GM08714 (cell line): ENCODE measurements around the gene TAMM41.
"Not testable (repeated sequence)": the region's sequence is repeated elsewhere in the genome, so short reads cannot be mapped to it uniquely, and the experiment has no call there.

ENCODE experiments used
- H3K4me3 ChIP-seq: fragments of 200-500 bp; sonication (Bioruptor generic); 2 replicates; pipeline ENCODE4 v1.5.1; 2014; ENCODE audit warnings: mild to moderate bottlenecking, low read length, inconsistent platforms
- ZNF274 ChIP-seq: IDR thresholded peaks from 2 replicates; pipeline ENCODE4 v1.6.1; 2012; ENCODE audit warnings: mild to moderate bottlenecking, low read depth, low read length

TAMM41 gene

DNA sequence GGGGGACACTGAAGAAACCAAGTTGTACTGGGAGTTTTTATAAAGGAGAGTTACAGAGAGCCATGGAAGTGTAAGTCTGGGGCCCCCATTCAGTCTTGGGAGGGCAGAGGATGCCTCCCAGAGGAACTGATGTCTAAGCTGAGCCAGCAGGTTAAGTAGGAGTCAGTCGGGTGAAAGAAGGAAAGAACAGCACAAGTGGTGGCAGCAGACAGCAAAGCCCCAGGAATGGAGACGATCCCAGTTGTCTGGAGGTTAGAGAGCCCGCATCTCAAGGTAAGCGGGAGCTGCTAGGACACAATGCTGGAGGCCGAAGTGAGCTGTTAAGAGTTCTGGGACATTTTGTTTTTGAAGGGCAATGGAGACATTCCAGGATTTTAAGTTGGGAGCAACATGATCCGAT lies 88.8 kb downstream of the TAMM41 start:
- no peak overlapping the region for H3K4me3 ChIP-seq
- TF ChIP-seq ZNF274, result no peak

DNA sequence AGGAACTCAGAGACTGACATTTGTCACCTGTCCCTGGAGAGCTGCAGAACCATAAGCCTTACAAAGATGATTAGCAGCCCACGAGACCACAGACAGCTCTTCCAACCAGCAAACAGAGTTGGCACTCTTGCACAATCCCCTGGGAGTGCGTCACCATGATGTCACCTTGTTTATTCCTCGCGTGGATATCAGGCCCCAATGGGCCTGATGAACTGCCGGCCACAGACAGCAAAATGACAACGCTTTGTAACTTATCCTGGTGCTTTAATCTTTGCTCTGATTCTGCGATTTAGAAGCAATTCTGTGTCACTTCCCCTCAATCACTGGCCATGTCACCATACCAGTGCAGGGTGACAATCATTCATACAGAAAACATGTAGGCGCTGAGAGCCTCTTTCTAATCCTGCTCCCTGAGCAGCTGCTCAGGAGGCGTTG lies 89.2 kb downstream of the TAMM41 start:
- H3K4me3 ChIP-seq, result no peak overlapping the region
- TF ChIP-seq ZNF274, result no peak

DNA sequence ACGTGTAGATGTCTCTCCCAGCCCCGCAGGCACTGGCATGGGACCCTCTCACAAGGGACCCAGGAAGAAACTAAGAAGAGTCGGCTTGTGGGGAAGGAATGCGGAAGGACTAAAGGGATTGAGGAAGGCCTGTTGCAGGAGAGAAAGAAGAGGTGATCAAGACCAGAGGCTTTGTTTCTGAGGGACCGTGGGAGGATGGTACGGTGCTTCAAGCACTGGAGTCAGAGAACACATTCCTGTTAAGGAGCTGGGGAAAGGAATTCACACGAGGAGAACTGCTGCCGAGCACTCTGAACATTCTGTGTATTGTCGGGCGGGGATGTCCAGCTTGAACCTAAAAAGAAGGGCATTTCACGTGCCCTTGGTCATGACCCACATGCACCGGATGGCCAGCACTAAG lies 91.4 kb downstream of the TAMM41 start:
- no peak overlapping the region for H3K4me3 ChIP-seq
- TF ChIP-seq ZNF274, result no peak

DNA sequence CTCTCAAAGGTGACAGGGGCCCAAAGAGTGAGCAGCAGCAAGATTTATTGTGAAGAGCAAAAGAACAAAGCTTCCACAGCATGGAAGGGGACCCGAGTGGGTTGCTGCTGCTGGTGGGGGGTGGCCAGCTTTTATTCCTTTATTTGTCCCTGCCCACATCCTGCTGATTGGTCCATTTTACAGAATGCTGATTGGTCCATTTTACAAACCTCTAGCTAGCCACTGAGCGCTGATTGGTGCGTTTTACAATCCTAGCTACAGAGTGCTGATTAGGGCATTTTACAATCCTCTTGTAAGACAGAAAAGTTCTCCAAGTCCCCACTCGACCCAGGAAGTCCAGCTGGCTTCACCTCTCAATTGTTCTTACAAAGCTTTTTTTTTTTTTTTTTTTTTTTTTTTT lies 94.4 kb downstream of the TAMM41 start:
- not testable (repeated sequence) for H3K4me3 ChIP-seq

DNA sequence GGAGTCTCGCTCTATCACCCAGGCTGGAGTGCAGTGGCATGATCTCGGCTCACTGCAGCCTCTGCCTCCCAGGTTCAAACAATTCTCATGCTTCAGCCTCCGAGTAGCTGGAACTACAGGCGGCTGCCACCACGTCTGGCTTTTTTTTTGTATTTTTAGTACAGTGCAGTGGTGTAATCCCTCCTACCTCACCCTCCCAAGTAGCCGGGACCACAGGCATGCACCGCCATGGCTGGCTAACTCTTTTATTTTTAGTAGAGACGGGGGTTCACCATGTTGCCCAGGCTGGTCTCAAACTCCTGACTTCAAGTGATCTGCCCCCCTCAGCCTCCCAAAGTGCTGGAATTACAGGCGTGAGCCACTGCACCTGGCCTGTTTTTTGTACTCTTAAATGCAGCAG lies 98.4 kb downstream of the TAMM41 start:
- H3K4me3 ChIP-seq, result not testable (repeated sequence)
